HL-60/S4 (cell line): ENCODE data around the gene AGMO.

Experiments used
- in situ Hi-C: fragments of 300-500 bp; cut with MboI; formaldehyde crosslinking; loops from 2 replicates; pipeline ENCODE4 v1.14.3; 2022; ENCODE audit warnings: low sequenced_read_pairs

Gene AGMO

DNA sequence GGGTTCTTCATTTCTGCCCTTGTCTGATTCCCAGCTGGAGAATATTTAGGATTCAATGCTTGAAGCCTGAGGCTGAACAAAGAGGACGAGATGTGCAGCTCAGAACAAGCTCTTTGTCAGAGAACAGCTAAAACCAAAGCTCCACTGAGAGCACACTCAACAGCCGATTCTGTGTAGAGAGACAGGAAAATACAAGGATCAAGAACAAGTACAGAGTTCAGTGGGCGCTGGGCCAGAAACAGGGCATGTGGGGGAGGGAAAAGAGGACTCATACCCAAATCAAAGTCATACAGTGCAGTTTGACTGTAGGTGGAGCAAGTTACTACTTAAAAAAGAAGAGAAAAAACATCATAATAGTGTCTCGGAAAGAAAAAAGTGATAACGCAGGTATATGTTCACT lies at the start of gene AGMO:
TSS of gene AGMO (minus strand) at position 181 of the 400 bp plus-strand sequence.
- in situ Hi-C loops: no loop called here

DNA sequence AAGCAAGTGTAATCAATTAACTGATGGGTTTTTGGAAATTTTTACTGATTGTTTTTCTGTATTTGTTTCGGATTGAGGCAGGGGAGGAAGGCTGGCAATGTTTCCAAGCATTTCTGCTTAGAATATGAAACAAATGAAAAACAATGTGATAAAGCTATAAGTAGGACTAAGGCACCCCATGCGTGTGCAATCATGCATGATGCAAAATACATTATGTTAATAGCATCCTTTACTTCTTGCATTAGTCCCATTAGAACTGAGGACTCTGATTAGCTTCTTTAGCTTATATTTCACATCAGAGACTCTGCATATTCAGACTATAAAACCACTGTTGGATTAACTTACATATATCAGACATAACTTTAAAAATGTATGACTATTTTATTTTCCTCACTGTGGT lies 48.7 kb upstream of the AGMO start:
- in situ Hi-C loops: no loop called here

DNA sequence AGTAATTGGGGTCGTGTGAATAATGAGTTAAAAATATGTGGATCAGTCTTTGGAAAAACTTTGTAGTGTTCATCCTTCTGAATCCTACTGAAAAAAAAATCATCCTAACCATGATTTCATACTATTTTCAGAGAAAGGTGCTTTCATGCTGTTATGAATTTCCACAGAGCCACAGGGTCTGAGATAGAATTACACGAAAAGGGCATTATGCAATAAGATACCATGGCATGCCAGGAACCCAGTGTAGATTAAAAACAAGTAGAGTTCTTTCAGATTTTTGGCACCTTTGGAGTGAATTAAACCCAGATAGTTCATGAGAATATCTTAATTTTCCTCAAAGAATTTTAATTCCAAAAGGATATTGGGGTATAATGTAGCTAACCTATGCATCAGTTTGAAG lies 47.5 kb upstream of the AGMO start:
- in situ Hi-C loops: no loop called here

DNA sequence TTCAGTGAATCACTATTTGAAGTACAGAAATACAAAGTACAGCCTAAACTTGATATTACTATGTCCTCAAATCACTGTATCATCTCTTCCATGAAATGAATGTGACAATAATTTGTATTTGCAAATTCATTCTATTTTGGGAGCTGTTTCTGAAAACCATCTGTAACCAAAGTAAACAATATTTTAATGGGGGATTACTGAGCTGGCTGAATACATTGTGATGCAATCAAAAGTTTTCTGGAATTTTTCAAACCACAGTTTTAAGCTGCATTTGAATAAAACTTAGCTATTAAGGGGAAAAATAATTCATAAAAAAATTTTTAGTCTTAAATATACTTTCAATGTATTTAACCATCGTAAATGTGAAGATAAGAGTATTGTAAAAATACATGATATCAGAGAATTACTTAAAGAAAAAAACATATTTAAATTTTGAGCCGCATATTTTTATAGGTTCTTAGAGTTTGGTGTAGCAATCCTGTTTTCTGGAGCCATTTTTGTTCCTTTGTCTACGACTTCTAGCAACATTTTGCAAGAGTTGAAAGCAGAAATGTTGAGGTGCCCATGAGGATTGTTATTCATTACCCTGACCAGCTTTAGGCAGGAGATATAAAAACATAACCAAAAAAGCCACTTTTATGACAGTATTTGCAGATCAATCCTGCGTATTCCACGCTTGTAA lies 45.9 kb upstream of the AGMO start:
- in situ Hi-C loops: no loop called here

DNA sequence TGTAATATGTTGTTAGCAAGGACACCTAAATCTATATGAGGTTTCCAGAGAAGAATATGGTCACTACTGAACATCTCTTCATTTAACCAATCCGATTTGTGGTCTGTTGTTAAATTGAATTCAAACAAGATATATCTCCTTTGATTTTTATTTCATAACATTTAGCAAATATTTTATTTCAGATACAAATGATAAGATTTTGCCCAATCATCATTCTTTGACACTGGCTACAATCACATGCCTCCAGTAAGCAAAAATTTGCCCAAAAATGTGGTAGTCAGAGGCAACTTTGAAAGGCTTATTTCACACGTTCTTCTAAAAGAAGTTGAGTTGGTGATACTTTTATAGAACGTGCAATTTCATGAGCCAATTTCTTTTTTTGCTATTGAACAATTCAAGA lies 44.7 kb upstream of the AGMO start:
- in situ Hi-C loops: no loop called here

DNA sequence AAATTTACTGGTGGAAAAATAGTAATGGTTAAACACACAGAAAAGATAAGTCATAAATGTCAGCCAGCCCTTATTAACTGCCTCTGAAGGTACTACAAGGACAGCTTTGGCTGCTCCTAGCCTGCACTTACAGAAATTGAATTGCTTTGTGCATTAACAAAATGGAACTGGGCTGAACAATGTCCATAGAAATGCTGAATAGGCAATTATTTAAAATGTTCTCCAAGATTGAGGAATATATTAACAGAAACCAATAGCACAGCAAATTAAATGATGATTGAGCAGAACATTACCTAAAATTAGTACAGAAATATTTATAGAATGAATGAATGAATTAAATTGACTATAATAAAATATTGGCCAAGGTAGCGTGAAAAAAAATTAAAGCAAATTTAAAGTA lies 42.4 kb upstream of the AGMO start:
- in situ Hi-C loops: no loop called here

DNA sequence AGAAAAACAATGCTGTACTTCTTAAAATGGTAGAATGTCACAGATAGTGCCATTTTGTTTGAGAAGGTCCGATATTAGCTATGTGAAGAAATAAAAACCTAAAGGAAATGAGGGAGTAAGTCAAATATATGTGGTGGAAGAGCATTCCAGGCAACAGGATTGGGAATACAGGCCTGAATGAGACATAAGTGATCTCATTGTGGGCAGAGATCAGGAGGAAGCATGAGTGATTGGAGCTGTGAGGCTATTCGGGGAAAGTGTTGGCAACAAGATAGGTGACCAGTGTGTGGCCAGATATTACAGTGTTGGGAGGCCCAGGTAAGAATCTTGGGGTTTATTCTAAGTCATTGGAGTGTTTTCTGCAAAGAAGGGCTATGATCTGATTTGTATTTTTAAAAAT lies 41.3 kb upstream of the AGMO start:
- in situ Hi-C loops: no loop called here

DNA sequence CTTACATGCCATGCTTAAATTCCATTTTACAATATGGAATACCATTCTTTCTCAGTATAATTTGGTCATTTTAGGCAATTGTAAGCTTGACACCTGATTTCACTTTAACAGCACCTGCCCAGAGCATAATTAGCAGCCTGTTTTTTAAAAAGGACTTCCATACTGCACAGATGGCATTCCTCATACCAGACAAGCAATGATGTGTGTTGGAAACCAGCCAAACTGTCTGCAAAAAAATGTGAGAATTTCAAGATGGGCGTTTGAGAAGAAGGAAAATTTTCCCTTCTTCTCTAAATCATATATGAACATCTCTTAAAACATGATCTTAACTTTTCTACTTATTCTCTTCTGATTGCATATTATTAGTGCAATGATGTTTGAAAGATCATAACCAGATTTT lies 40.4 kb upstream of the AGMO start:
- in situ Hi-C loops: no loop called here

DNA sequence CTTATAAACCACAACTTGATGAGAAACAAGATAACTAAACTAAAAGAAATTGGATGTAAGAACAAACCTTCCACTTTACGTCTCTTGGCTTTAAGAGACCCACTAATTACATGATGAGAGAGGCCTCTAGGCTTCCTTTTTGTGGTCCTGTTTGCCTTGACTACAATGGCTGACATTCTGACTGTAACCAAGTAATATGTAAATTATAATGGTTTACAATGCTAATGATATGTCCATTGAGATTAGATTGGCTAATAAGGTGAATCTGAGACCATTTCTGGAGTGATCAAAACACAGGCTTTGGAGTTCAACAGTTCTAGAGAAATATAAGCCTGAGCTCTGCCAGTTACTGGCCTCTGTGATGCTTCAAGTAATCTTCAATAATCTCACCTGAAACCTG lies 39.4 kb upstream of the AGMO start:
- in situ Hi-C loops: no loop called here

DNA sequence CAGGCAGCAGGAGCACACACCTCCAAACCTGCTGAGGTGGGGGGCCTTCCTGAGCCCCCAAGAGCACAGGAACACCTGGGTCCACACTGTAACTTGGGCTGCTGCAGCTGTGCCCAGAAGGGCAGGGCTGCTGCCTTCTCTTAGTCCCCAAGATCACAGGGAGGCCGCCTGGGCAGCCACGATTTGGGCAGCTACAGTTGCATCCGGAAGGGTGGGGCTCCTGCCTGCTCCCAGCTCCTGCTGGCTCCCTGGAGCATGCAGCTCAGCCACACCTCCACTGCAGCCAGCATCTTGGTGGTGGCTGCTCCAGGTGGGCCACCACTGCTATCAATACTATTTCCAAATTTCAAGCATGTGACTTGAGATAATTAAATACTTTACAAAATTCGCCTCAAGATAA lies 38.5 kb upstream of the AGMO start:
- in situ Hi-C loops: no loop called here

DNA sequence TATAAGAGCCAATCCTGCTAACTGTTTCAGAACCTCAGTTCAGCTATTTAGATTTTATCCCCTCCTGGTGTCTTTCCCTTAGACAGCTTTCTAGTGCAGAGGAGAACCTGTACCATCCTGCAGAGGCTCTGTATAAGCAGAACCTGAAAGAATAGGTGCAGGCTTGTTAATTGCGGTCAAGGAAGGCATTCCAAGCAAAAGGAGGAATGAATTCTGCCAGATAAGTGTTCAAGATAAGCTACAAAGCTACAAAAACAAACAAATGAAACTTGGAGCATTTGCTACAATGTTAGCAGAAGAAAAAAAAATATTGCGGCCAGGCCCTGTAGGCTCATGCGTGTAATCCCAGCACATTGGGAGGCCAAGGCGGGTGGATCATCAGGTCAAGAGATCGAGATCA lies 32.6 kb upstream of the AGMO start:
- in situ Hi-C loops: no loop called here

DNA sequence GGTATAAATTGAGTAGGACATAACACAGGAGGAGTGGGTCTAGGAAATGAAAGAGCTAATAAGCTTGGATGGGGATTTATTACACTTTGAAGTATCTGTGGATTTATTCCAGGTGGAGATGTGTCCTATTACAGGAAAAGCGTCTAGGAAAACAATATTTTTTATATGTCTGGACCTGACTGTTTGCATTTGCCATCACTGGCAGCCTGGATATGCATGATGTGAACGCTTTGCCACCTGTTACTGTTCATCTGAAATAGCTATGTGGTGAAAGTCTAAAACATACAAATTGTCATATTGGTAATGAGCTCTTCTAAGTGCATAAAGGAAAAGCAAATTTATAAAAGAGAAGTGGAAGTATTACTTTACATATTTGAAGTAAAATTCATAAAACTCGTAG lies 31.6 kb upstream of the AGMO start:
- in situ Hi-C loops: no loop called here

DNA sequence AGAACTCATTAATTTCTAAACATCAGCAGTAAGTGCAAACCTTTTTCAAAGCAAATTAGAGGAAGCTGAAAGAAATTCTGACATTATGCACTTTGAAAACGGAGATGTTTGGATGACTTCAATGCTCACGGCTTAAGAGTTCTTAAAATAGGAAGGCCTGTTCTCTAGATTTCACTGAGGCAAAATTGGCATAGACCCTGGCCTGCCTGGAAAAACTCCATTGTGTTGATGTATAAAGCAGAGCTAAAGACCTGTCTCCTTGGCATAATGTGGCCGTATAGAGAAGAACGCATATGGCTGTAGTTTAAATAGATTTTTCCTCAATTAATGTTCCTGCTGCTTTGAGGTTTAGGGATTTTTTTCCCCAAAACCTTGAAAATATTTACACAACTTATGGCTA lies 24.5 kb upstream of the AGMO start:
- in situ Hi-C loops: no loop called here

DNA sequence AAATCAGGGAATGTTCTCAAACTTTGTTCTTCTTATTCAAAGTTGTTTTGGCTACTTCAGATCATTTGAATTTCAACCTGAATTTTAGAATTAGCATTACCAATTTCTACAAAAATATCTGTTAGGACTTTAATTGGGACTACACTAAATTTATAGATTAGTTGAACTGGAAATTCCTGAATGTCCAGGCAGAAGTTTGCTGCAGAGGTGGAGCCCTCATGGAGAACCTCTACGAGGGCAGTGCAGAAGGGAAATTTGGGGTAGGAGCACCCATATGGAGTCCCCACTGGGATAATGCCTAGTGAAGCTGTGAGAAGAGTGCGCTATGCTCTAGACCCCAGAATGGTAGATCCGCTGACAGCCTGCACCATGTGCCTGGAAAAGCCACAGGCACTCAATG lies 22.8 kb upstream of the AGMO start:
- in situ Hi-C loops: no loop called here

DNA sequence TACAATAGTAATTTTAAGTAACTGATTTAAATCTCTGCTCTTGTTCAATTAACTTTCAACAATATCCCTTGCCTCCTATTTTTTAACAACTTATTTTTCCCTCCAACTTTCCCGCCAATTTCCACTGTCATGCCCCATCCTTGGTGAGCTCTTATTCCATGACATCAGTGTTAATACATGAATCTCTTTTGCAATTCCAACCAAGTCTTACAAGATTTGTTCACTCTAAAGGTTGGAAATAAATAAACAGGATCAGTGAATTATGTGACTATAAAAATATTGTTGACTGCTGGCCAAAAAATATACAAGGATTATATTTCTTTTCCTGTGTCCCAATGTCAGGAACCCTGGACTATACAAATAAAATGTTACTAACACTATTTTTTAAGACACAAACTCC lies 21.0 kb upstream of the AGMO start:
- in situ Hi-C loops: no loop called here

DNA sequence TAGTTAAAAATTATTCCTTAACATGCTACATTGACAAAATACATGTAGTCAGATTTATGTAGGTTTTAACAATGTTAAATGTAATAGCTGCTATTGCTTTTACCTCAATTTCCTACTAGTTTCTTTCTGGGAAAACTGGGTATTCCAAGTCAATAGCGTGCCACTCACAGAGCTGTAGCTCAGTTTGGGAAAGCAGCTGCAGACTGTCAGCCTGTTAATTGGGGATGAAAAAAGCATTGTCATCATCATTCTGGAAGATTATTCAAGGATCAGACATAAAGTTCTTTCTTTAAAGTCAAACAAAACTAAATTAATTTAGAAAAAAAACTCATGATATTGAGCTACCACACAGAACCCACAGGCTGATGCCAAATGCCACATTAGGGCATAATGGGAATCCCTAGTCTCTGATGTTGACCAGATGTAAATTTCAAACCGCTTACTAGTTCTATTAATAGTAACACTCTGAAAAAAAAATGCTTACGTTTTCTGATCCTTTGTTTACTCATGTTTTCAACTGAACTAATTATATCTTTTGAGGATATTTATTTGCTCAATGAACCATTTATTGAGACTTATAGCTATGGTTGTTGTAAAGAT lies 19.6 kb upstream of the AGMO start:
- in situ Hi-C loops: no loop called here

DNA sequence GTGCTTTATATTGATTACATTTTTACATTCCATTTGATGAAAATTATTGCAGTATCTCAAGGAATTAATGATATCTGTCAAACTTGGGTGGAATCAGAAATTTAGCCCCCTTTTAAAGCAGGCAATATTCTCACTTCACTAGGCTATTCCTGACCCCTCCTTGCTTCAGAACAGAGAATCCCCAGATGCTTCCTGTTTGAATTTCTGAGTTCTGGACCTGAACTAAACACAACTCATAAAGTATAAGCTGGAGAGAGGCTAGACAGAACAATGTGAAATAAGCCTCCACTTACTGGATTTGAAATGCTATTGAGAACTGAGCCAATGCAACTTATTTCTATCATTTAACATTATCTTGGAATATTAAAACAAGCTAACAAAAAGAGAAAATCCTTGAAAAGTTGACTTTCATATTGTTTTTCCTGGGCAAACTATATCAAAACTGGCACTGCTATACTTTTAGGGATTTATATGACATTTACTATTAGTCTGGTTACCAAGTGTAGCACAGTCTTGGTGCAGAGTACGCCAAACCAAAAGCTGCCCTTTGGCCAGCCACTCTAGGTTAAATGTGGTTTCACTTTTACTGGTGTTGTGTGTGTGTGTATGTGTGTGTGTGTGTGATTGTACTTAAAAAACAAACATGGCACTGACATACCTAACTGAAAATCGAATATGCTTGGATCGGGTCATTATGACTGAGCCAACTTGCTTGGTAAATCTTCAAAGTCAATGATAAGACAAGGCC lies 19.0 kb upstream of the AGMO start:
- in situ Hi-C loops: no loop called here

DNA sequence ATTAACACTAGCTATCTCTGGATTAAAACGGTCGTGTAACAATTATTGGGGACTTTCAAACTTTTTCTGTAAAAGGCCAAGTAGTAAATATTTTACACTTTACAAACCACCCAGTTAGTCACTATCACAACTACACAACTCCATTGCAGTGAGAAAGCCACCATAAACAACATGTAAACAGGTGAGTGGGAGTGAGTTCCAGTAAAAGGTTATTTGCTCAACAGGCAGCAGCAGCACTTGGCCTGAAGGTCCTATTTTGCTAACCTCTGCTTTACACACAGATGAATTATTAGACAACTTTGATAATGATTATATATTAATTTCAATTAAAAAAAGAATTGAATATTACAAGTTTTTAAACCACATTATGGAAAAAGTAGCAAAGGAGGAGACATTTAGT lies 15.8 kb upstream of the AGMO start:
- in situ Hi-C loops: no loop called here

DNA sequence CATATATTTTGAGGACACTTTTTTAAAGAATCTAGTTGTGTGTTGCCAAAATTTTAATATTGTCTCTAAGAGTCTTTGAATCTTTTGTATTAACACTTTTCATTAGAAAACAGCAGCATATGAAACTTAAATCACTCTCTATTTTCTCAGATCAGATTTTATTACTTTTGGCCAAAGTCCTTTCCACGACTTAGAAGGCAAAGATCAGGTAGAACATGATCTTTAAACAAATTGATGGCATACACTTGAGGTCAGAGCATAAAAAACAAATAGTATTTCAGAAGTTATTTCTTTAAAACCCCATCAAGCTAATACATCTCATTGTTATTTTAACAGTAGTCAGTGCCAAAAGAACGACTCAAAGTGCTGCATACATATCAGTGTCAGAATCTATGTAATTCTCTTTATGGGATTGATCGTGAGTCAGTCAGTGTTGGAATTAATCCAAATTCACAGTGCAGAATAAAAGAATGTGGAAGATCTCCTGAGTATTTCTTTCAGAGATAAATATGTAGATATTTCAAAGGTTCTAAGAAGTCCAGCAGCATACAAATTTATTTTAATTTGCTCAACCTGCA lies 9.6 kb upstream of the AGMO start:
- in situ Hi-C loops: no loop called here

DNA sequence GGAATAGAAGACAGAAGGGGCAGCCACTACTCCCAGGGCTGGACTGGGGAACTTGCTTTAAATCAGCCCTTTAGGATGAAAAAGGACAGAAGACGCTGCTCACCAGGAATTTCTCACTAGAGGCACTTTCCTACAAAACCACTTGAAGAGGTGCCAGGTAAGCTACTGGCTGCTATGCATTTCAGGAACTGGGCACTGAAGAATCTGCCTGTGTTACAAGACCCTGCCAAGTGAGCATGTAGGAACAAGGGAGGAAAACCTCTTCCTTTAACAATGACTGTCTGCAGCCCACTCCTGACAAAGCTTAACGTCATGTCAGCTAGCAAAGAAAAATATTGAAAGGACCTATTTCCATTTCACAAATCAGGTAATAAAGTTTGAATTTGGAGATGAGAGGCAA lies 5.8 kb upstream of the AGMO start:
- in situ Hi-C loops: no loop called here

DNA sequence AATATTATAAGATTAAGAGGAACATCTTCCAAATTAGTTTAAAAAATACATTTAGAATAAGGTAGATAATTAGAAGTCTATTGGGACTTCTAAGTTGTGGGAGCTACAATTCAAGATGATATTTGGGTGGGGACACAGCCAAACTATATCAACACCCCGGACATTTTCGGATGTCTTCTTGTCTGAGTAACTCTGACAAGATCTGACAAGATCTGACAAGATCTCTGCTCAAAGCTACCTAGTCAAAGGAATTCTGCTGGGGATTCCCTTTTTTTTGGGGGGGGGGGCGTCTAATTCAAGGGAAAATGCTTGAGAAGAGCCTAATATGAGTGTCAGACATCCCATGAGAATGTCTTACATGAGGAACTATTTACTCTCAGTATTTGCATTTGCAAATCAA lies 5.2 kb upstream of the AGMO start:
- in situ Hi-C loops: no loop called here

DNA sequence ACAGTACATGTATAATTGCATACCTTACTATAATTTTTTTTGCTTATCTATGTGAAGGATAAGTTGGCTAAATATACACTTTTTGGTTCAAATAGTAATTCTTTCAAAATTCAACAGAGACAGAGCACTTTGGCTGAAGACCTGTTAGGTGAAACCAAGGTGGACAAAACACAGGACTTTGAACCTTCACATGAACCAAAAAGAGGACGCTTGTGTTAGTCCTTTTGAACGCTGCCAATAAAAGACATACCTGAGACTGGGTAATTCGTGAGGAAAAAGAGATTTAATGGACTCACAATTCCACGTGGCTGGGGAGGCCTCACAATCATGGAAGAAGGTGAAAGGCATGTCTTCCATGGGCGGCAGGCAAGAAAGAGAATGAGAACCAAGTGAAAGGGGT lies 4.7 kb upstream of the AGMO start:
- in situ Hi-C loops: no loop called here
